Activated T-cell treated with anti-CD3 and anti-CD28 coated beads, Interleukin-2, amount 50 U/mL, for 1 hour (primary cell): ENCODE measurements around the gene DYNLL1.
"Not testable (repeated sequence)": the region's sequence is repeated elsewhere in the genome, so short reads cannot be mapped to it uniquely, and the experiment has no call there.

Experiments
- DNase-seq: peaks from one replicate; pipeline ENCODE4 v3.0.0-alpha.2; 2020

Gene DYNLL1

DNA sequence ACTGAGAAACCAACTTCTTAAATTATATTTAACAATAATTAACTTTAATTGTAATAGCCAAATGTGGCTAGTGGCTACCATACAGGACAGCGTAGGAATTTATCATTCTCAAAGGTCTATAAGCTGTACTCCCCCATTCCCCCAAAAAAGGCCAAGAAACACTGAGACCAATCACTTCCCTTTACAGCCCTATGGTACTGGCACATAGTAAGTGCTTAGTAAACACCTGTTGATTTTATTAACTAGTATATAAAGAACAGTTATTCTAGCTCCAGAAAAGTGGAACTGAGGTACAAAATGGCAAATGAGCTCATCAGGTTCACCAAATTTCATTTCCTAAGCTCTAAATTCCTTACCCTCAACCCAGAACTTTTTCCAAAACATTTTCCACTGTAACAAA, 20.3 kb upstream of the DYNLL1 start:
- DNase-seq: no peak

DNA sequence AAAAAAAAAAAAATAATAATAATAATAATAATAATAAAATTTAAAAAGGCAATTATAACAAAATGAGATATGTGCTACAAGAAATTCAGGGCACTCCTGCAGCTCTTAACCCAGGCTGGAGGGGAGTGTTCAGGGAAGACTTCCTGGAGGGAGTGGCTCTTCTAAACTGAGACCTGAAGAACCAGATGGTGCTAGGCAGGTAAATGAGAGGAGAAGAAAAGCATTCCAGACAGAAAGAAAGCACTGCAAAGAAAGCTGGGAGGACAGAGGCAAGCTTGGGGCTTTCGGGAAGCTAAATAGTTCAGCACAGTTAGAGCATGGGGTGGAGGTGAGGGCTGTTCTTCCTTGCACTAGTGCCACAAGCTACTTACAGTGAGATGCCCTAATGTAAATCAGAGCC, 16.5 kb upstream of the DYNLL1 start:
- DNase-seq: no peak

DNA sequence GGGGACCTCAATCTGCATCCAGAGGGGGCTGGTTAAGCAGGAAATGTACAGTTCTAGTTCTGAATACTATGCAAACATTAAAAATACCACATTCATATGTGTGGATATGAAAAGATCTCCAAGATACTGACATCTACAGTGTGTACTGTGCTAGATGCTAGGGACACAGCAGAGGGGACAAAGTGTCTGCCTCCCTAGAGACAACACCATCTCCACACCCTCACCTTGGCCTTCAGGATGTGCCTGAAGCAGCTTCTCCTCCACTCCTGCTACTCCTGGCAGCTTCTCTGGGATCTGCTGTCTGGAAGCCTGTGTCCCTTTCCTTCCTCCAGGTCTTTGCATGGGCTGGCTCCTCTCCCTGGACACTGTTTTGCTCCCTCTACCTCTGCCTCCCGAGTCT, 15.7 kb upstream of the DYNLL1 start:
- DNase-seq: no peak

DNA sequence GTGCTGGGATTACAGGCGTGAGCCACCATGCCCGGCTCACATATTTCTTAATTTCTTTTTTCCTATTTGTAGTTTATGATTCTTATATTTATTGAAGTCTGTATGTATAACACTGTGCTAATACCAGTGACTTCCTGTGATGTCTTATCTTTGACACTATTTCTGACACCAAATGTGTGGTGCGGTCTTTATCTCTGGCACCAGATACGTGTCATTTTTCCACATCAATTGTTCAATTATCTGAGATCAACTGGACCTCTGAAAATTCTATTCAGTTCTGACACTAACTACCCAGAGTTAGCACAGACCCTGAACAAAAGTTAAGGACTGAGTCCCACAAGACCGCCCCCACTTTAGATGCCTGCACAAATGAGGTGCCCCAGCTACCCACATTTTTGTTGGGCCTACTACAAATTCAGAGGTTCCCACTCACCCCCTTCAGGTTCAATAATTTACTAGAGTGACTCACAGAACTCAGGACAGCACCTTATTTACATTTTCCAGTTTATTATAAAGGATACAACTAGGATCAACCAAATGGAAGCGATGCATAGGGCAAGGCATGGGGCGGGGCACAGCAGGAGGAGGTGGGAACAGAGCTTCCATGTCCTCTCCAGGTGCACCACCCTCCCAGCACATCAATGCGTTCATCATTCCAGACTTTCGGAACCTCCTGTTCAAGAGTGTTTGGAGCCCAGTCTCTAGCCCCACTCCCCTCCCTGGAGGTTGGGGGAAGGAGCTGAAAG, 14.7 kb upstream of the DYNLL1 start:
- no peak for DNase-seq

DNA sequence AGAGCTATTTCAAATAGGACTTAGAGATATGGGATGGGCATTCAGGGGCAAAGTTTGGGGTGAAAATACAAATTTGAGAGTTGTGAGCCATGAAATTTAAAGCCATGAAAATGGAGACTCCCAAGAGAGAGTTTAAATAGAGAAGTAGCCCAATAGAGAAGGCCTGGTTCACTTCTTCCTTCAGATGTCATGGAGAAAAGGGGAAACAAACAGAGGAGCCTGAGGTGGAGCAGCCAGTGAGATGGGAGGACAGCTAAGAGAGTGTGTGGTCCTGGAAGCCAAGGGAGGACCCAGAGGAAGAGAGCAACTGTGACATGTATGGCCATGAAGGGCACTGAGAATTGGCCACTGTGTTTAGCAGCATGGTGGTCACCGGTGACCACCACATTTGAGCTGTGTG, 12.3 kb upstream of the DYNLL1 start:
- DNase-seq: no peak

DNA sequence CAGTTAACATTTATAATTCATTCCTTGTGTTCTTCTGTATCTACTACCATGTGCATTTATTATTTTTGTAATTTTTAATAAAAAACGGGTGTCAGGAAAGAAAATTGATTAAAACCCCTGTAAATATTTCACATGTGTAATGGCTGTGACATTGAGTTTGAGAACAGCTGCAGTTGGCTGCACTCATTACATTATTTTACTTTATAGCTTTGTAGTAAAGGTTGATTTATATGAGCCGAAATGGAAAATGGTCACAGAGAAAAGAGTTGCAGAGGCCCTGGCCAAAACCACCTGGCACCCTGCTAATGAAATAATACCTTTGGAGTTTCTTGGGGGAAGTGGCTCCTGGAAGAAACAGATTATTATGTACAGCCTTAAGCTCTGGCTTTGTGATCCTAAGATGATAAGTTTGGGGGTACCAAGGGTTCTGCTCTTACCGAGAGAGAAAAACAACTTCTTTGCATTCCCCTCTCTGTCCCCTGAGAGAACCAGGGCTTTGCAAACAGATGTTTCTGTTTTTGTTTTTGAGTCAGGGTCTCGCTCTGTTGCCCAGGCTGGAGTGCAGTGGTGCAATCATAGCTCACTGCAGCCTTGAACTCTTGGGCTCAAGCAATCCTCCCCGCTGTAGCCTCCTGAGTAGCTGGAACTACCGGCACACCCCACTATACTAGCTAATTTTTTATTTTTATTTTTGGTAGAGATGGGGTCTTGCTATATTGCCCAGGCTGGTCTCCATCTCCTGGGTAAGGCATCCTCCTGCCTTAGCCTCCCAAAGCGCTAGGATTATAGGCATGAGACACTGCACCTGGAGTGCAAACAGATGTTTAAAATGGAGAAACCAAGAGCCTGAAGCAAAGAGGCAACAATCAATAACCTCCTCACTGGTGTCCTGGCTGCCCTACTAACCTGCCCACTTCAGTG, 9.7 kb upstream of the DYNLL1 start:
- DNase-seq: no peak

DNA sequence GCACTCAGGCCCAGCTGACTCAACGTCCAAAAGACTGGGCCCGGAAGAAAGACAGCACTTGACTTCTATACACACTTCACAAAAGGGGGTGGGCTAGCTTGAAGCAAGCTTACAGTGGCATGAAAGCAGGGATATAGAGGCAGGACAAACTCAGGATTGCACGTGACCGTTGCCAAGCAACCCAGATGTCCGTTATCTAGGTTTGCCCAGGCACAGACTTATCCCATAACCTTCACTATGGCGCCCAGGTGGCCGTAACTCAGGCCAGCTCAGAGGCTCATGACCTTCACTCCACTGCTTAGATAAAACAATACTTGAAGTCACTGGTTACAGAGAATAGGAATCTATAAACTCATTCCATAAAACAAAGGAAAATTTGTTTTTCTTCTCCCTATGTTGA, 8.4 kb upstream of the DYNLL1 start:
- not testable (repeated sequence) for DNase-seq

DNA sequence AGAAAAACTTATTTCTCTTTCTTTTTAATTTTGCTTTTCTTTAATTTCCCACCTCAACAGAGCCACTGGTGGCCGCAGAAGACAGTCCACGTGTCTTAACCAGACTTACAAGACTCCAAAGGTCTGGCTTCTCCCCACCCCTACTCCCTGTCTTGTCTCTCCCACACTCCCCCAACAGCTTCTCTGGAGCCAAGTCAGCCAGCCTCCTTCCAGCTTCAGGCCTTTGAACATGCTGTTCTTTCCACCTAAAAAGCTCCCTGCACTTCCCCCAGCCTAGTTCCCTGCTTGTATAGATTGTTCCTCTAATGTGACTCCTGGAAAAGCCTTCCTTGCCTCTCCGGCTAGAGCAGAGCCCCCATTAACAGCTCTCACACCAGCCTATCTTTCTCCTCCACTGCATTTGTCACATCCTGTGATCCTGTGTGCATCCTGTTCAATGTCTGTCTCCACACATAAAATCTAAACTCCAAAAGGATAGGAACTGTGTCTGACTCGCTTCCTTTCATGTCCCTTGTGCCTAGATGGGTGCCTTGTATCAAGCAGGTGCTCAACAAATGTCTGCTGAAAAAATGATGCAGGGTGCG, 7.8 kb upstream of the DYNLL1 start:
- no peak for DNase-seq

DNA sequence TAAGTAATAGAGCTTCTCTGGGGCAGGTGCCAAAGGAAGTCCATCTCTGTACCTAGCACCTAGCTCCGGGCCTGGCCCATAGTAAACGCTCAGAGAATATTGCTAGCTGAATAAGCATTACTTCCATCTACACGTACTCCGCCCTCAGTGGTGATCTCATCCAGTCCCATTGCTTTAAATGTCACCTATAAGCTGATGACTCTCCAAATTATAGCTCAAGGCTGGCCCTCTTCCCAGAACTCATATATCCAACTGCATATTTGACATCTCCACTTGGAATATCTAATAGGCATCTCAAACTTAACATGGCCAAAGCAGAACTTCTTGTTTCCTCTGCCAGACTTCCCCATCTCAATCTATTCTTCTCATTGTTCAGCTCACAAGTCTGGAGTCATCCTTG, 6.9 kb upstream of the DYNLL1 start:
- DNase-seq: no peak

DNA sequence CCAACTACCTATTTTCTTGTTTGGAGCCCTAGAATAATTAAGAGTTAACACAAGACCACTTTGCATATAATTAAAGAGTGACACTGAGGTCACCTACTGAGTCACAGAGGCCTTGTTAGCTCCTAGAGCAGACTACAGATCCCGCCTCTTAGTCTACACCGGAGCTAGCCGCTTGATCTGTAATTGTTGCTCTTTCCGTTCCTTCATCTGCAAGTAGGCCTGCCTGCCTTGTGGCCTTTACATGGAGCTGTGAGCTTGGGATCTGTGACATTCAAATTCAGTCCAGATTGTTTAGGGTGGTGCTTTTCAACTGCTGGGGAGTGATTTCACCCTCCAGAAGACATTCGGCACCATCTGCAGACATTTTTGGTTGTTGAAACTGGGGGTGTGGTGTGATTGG, 5.6 kb upstream of the DYNLL1 start:
- DNase-seq: no peak

DNA sequence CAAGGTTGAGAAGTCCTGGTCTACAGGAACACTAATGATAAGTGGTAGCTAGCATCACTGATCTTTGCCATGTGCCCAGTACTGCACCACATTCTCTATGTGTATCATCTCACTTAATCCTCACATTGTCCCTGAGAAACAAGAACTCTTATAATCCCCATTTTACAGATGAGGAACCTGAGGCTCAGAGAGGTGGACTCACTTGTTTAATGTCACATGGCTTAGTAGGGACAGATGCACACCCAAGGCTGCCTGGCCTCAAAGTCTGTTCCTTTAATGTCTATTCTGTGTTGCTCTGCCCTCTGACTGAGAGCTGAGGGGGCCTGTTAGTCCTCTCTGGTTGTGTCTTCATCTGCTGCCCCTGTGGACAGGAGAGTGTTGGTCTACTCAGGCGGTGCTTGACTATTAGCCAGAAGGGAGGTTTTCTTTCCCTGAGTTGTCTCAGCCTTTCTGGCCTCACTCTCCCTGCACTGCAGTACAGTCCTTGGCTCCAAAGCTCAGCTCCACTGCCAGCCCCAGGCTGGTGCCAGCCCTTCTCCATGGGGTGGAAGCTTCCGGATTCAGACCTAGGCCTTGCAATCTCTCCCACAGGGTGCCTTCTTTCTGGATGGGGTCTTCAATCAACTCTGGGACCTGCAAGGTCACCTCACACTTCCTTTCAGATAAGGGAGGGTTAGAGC, 4.9 kb upstream of the DYNLL1 start:
- no peak for DNase-seq

DNA sequence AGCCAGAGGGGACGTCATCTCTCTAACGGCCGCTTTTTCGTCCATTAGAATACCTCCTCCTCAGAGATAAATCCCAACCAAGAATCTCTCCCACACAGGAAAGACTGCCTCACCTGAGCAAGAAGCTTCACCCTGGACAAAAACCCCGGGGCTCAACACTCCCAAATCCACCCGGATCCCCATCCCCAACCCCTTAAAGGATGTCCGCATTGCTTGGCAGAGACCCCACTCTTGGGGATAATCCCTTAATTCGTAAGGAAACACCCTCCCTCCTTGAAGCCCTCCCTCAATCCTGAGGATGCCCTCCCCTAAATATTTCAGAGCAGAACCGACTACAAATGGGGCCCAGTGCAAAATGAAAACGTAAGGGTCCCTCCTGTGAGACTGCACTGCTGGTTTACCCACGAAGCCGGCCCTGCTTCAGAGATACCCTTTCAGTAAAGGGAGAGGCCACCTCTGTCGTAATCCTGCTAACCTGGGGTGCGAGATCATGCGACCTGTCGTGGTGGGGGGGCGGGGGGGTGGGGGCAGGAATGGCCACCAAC, 655 bp upstream of the DYNLL1 start:
- no peak for DNase-seq

DNA sequence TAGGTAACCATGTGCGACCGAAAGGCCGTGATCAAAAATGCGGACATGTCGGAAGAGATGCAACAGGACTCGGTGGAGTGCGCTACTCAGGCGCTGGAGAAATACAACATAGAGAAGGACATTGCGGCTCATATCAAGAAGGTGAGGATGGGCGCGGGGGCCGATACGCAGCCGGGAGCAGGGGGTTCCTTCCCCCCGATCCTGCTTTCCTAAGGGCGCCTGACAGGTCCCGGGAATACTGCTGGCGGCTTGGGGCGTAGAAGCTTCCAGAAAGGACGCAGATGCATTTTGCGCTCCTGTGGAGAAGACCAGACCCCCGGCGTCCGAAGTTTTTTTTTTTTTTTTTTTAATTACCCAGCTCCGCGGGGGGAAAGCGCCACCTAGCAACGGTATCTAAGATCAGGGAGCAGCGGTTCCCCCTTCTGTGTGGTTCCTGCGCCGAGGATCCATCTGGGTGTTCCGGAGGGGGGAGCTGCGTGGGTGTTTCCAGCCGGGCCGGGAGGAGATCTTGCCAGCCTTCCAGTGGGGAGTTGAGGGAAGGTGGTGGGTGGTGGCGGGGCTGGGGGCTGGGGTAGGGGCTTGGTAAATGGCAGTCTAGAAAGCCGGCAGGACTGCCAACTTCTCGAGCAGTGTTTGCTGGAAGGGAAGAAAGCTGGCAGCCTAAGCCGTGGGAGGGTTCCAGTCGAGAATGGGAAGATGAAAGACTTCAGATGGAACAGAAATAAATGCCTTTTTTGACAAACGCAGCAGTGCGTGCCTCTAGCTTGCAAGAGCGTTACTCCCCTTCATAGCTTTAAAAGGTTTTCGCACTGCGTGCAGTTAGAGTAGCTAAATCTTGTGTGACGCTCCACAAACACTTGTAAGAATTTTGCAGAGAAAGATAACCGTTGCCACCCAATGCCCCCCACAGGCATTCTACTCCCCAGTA, 764 bp downstream of the DYNLL1 start:
- DNase-seq: no peak

DNA sequence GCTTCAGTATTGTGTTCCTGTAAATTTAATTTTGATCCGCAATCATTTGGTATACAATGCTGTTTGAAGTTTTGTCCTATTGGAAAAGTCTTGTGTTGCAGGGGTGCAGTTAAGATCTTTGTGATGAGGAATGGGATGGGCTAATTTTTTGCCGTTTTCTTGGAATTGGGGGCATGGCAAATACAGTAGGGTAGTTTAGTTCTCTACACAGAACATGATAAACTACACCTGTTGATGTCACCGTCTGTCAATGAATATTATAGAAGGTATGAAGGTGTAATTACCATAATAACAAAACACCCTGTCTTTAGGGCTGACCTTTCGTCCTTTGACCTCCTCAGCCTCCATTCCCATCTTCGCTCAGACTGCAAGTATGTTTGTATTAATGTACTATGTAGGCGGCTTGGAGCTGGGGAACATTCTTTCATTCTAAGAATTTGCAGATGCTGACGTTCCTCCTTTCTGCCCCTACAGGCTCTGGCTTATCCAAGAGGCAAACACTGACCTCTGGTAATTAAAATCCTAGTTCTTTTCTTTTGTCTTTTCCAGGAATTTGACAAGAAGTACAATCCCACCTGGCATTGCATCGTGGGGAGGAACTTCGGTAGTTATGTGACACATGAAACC, 1.7 kb downstream of the DYNLL1 start:
- DNase-seq: no peak

DNA sequence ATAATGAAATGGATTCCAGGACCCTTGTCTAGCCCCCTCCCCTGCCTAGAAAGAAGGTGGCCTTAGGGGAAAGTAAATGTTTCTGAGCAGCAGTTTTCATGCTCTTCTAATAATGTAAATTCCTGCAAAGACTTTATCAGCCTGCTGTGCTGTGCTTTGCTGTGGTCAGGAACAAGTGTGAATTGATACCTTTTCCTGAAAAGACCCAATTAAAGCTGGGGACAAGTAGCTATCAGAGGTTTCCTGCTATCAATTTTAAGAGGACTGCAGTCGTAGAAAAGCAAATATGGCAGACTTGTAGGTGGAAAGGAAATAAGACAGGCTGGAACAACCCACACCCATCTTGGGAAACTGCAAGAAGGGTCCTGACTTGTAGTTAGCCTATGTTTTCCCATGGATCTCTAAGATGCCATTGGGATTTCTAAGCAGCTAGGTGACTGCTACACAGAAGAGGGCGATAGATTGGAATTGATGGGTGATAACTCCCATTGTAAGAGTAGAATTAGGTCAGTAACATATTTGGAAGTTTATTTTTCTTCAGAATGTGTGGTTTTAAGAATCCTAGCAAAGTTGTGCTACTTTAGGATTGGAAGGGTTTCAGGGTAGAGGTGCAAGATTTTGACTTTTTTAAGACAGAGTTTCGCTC, 3.1 kb downstream of the DYNLL1 start:
- no peak for DNase-seq

DNA sequence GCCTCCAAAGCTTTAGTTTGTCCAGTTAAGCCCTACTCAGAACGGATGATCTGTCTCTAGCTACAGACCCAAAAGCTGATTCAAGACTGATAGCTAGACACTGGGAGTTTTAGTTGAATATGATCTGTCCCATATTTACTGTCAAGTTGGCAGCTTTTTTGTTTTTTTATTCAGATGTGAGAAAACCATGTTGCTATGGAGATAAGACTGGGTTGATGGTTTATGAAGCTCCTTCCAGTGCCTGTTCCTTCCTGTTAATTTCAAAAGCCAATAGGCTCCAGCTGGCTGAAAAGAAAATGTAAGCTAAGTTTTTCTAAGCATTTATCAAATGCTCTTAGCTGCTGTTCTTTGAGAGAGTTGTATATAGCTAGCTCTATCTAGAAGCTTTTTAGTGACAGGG, 4.7 kb downstream of the DYNLL1 start:
- no peak for DNase-seq

DNA sequence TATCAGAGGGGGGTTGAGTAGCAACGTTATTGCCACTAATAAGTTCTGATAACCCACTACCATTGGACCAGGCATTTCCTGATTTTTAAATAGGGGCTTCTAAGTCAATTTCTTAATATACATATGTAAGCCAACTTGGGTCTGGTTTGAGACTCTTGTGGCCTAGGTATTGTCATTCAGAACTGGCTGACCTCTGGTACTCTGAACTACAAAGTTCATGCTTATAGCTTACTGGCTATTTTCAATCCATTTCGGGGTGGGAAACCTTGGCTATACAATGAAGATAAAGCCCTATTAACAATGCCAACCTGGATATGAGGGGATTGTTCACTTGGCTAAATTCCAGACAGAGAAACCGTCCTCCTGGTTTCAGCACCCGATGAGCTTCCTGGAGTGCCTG, 8.7 kb downstream of the DYNLL1 start:
- DNase-seq: no peak

DNA sequence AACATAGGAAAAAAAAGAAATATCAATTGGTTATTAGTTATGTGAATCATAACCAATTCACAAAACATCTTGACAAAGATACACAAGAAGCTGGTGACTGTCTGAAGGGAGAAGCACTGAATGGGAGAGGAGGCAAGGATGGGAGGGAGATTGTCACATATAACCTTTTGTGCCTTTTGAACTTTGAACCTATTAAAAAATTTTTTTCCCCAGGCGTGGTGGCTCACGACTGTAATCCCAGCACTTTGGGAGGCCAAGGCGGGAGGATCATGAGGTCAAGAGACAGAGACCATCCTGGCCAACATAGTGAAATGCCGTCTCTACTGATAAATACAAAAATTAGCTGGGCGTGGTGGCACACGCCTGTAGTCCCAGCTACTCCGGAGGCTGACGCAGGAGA, 12.6 kb downstream of the DYNLL1 start:
- DNase-seq: no peak

DNA sequence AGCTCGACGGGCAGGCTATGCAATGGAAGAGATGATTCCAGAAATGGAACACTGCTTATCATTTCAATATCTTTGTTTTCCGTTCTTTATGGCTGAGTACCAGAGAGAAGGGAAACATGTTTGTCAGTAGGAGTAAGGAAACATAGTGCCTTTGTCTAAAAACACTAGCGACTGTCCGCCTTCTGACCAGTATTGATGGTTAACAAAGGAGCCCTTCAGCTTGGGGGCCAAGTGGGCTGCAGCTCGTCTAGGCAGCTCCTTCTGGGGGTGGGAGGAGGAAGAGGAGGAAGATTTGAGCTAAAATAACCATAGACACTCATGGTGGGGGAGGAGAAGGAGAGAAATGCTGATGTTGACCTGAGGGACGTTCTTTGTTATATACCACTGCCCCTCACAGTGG, 18.1 kb downstream of the DYNLL1 start:
- DNase-seq: no peak

DNA sequence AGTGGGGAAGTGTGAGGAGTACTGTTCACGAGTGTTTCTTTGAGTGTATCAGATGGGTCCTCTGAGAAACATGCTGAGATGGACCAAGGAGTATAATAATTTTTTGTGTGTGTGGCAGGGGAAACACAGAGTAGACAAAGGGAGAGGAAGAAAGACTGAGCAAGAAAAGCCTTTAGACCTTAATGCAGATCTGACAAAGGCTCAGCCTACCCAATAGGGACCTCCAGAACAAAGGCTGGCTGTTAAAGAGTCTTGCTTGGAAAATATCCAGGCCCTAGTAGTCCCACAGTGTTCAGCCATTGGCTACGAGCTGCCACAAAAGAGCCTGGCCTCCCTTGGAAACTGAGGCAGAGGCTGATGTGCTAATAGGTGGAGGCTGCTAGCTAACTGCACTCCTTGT, 19.6 kb downstream of the DYNLL1 start:
- DNase-seq: no peak

DNA sequence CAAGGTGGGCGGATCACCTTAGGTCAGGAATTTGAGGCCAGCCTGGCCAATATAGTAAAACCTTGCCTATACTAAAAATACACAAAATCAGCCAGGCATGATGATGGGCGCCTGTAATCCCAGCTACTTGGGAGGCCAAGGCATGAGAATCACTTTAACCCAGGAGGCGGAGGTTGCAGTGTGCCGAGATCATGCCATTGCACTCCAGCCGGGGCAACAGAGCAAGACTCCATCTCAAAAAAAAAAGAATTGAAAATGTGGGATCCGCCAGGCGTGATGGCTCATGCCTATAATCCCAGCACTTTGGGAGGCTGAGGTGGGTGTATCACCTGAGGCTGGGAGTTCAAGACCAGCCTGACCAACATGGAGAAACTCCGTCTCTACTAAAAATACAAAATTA, 23.4 kb downstream of the DYNLL1 start:
- not testable (repeated sequence) for DNase-seq
